HepG2 (cell line): ENCODE data around the gene CUL9. TPM values are rescaled to one million over a fixed set of nuclear protein-coding genes. Genes with fewer than 3 reads are reported as not detected.
A peak's percentile ranks its signal among the peaks of the same experiment; 100 is the strongest.

Experiments used
- CBX2 ChIP-seq, 2 experiments: fragments of 200-600 bp in 1 of 2; sonication (generic); formaldehyde crosslinking in 1 of 2; IDR thresholded peaks; 2 replicates each; pipeline versions ENCODE4 v1.7.0 to v1.8.1; 2018 to 2022; ENCODE audit warnings: low read depth in 2 of 2, low read length in 1 of 2, mild to moderate bottlenecking in 1 of 2, missing genetic modification reagents in 1 of 2
- CREM ChIP-seq, 2 experiments: sonication (generic) in 1 of 2; formaldehyde crosslinking in 1 of 2; IDR thresholded peaks; 2 replicates each; pipeline versions ENCODE4 v1.4.0 to v1.6.1; 2016 to 2020; ENCODE audit warnings: antibody characterized with exemption in 1 of 2, mild to moderate bottlenecking in 1 of 2, missing genetic modification reagents in 1 of 2
- ERF ChIP-seq: IDR thresholded peaks from 2 replicates; pipeline ENCODE4 v1.6.1; 2018; ENCODE audit warnings: missing biosample characterization, missing genetic modification reagents
- GZF1 ChIP-seq: sonication (generic); formaldehyde crosslinking; IDR thresholded peaks from 2 replicates; pipeline ENCODE4 v1.5.1; 2020; ENCODE audit warnings: mild to moderate bottlenecking, missing genetic modification reagents
- HNRNPLL ChIP-seq: fragments of 200-400 bp; formaldehyde crosslinking; IDR thresholded peaks from 2 replicates; pipeline ENCODE4 v1.6.1; 2017; ENCODE audit warnings: mild to moderate bottlenecking, low read depth, low read length; ENCODE audit not compliant: poor library complexity, severe bottlenecking
- SMAD1 ChIP-seq: sonication (generic); formaldehyde crosslinking; IDR thresholded peaks from 2 replicates; pipeline ENCODE4 v1.4.0; 2020; ENCODE audit warnings: missing genetic modification reagents, low read depth, mild to moderate bottlenecking, borderline replicate concordance
- STAT5B ChIP-seq: sonication (generic); formaldehyde crosslinking; IDR thresholded peaks from 2 replicates; pipeline ENCODE4 v1.4.0; 2020; ENCODE audit warnings: missing genetic modification reagents
- YEATS4 ChIP-seq: sonication (generic); formaldehyde crosslinking; IDR thresholded peaks from 2 replicates; pipeline ENCODE4 v1.4.0; 2020; ENCODE audit warnings: missing genetic modification reagents, borderline replicate concordance
- ZNF326 ChIP-seq: sonication (generic); formaldehyde crosslinking; IDR thresholded peaks from 2 replicates; pipeline ENCODE4 v1.4.0; 2020; ENCODE audit warnings: missing genetic modification reagents, borderline replicate concordance
- ZNF678 ChIP-seq: sonication (generic); formaldehyde crosslinking; IDR thresholded peaks from 2 replicates; pipeline ENCODE4 v1.4.0; 2020; ENCODE audit warnings: mild to moderate bottlenecking, missing genetic modification reagents
- polyA plus RNA-seq, 8 experiments: library from polyadenylated mRNA; depleted of rRNA in 3 of 8; stranded (reverse) in 7 of 8; unstranded in 1 of 8; fragments of >200 nt; fragmentation: Illumina TruSeq in 4 of 8; extraction: Trizol in 4 of 8; gene quantifications; 2 replicates each; pipeline versions ENCODE4 v1.2.1 to v1.2.3, GENCODE V29; 2011 to 2016; ENCODE audit warnings: low read depth in 4 of 8, missing spikeins in 1 of 8, mixed read lengths in 1 of 8; ENCODE audit not compliant: insufficient read depth in 1 of 8
- total RNA-seq, 5 experiments: library from RNA; depleted of rRNA; stranded (reverse); fragments of >200 nt; fragmentation: Illumina TruSeq; extraction: Trizol; gene quantifications; 2 replicates each; pipeline ENCODE4 v1.2.3, GENCODE V29; 2016; ENCODE audit warnings: low read depth in 1 of 5
- TF ChIP-seq, protein P1 (sequence below): sonication (generic); formaldehyde crosslinking; IDR thresholded peaks from 2 replicates; pipeline ENCODE4 v1.5.1; 2020; ENCODE audit warnings: mild to moderate bottlenecking, missing genetic modification reagents
- TF ChIP-seq, protein P2 (sequence below), 2 experiments: IDR thresholded peaks; 2 replicates each; pipeline ENCODE4 v1.6.1; 2011 to 2012; ENCODE audit warnings: low read length in 2 of 2, borderline replicate concordance in 1 of 2, low read depth in 1 of 2, mild to moderate bottlenecking in 1 of 2, moderate library complexity in 1 of 2
- TF ChIP-seq, protein P3 (sequence below): sonication (generic); formaldehyde crosslinking; conservative IDR thresholded peaks from 2 replicates; pipeline ENCODE4 v1.8.0; 2022; ENCODE audit warnings: low read depth, missing genetic modification reagents
- TF ChIP-seq, protein P4 (sequence below): sonication (generic); formaldehyde crosslinking; IDR thresholded peaks from 2 replicates; pipeline ENCODE4 v1.5.0; 2020; ENCODE audit warnings: missing genetic modification reagents

CUL9 gene
- total and polyA plus RNA-seq, 2 of the 13 experiments (the other 11 are each of a cell fraction or from before 2014, with no cell fraction given) = 11.4 to 13.7 TPM

DNA sequence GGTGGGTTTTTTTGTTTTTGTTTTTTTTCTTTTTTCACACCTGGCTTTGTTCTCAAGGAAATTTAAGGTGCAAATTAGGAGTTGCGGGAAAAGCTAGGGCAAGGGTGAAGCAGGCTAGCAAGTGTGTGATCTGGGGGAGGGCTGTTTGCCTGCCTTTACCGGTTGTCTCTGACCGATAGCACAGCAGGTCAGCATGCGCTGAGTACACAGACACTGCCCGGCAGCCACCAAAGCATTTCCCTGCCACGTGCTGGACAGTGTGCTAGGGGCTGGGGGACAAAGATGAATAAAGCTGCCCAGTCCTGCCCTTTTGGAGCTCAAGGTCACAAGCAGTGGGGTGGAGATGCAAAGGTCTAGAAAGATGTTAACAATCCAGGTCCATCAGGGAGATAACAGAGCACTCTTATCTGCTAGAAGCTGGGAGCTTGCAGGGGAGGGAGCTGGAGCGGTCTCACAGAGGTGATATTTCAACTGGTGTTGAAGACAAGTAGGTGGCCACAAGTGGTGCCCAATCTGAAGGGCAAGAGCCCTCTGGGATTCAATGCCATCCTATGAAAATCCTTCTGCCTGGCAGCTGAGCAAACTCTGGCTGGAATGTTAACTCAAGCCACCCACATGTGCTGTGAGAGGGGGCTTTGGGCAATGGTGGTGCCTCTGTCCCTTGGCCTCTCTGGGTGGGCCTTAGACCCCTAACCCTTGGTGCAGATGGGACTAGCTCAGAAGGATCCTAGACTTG, 85.8 kb downstream of the CUL9 start (continued):
- TF ChIP-seq CREM (IDR thresholded peaks at IDR 0.05) (peak; percentile 95), CREM (CRISPR knock-in tag; IDR thresholded peaks at IDR 0.05) (no peak), HNRNPLL (no peak), SMAD1 (CRISPR knock-in tag) (peak; percentile 100), GZF1 (CRISPR knock-in tag) (peak; percentile 95), ERF (CRISPR knock-in tag) (peak; percentile 100), CBX2 (IDR thresholded peaks at IDR 0.05; ENCODE audit: low read depth, low read length) (no peak), CBX2 (CRISPR knock-in tag; IDR thresholded peaks at IDR 0.05; ENCODE audit: low read depth) (peak; percentile 89), STAT5B (CRISPR knock-in tag) (peak; percentile 96), ZNF678 (peak; percentile 56; the same call in 1 of the 2 replicates), ZNF326 (CRISPR knock-in tag) (no peak; the same call in 1 of the 2 replicates), YEATS4 (peak; percentile 99)
- TF ChIP-seq, protein P1, sequence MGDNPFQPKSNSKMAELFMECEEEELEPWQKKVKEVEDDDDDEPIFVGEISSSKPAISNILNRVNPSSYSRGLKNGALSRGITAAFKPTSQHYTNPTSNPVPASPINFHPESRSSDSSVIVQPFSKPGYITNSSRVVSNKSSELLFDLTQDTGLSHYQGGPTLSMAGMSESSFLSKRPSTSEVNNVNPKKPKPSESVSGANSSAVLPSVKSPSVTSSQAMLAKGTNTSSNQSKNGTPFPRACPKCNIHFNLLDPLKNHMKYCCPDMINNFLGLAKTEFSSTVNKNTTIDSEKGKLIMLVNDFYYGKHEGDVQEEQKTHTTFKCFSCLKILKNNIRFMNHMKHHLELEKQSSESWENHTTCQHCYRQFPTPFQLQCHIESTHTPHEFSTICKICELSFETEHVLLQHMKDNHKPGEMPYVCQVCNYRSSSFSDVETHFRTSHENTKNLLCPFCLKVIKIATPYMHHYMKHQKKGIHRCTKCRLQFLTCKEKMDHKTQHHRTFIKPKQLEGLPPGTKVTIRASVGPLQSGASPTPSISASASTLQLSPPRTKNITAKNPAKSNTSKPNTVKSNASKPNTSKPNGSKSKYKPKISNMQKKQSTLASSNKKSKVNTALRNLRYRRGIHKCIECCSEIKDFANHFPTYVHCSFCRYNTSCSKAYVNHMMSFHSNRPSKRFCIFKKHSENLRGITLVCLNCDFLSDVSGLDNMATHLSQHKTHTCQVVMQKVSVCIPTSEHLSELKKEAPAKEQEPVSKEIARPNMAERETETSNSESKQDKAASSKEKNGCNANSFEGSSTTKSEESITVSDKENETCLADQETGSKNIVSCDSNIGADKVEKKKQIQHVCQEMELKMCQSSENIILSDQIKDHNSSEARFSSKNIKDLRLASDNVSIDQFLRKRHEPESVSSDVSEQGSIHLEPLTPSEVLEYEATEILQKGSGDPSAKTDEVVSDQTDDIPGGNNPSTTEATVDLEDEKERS (CRISPR knock-in tag) = peak; percentile 100
- TF ChIP-seq, protein P2, sequence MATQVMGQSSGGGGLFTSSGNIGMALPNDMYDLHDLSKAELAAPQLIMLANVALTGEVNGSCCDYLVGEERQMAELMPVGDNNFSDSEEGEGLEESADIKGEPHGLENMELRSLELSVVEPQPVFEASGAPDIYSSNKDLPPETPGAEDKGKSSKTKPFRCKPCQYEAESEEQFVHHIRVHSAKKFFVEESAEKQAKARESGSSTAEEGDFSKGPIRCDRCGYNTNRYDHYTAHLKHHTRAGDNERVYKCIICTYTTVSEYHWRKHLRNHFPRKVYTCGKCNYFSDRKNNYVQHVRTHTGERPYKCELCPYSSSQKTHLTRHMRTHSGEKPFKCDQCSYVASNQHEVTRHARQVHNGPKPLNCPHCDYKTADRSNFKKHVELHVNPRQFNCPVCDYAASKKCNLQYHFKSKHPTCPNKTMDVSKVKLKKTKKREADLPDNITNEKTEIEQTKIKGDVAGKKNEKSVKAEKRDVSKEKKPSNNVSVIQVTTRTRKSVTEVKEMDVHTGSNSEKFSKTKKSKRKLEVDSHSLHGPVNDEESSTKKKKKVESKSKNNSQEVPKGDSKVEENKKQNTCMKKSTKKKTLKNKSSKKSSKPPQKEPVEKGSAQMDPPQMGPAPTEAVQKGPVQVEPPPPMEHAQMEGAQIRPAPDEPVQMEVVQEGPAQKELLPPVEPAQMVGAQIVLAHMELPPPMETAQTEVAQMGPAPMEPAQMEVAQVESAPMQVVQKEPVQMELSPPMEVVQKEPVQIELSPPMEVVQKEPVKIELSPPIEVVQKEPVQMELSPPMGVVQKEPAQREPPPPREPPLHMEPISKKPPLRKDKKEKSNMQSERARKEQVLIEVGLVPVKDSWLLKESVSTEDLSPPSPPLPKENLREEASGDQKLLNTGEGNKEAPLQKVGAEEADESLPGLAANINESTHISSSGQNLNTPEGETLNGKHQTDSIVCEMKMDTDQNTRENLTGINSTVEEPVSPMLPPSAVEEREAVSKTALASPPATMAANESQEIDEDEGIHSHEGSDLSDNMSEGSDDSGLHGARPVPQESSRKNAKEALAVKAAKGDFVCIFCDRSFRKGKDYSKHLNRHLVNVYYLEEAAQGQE (IDR thresholded peaks at IDR 0.05; ENCODE audit: borderline replicate concordance in 1 of 2, low read depth in 1 of 2, low read length in 2 of 2) = peak in 1 of 2 experiments; percentile 80; a peak in 2 of 4 replicates
- TF ChIP-seq, protein P3, sequence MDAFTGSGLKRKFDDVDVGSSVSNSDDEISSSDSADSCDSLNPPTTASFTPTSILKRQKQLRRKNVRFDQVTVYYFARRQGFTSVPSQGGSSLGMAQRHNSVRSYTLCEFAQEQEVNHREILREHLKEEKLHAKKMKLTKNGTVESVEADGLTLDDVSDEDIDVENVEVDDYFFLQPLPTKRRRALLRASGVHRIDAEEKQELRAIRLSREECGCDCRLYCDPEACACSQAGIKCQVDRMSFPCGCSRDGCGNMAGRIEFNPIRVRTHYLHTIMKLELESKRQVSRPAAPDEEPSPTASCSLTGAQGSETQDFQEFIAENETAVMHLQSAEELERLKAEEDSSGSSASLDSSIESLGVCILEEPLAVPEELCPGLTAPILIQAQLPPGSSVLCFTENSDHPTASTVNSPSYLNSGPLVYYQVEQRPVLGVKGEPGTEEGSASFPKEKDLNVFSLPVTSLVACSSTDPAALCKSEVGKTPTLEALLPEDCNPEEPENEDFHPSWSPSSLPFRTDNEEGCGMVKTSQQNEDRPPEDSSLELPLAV (CRISPR knock-in tag) = peak; percentile 83; the same call in 1 of the 2 replicates
- TF ChIP-seq, protein P4, sequence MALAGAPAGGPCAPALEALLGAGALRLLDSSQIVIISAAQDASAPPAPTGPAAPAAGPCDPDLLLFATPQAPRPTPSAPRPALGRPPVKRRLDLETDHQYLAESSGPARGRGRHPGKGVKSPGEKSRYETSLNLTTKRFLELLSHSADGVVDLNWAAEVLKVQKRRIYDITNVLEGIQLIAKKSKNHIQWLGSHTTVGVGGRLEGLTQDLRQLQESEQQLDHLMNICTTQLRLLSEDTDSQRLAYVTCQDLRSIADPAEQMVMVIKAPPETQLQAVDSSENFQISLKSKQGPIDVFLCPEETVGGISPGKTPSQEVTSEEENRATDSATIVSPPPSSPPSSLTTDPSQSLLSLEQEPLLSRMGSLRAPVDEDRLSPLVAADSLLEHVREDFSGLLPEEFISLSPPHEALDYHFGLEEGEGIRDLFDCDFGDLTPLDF (CRISPR knock-in tag) = no peak
